ENCODE measurements around the gene TMEM221. TPM values are rescaled to one million over a fixed set of nuclear protein-coding genes. Genes with fewer than 3 reads are reported as not detected.

TMEM221 gene
- total and polyA plus RNA-seq, 9 of the 15 experiments (the other 6 are each of a cell fraction or from before 2014, with no cell fraction given): 0.06 to 0.35 TPM; not detected in 7

DNA sequence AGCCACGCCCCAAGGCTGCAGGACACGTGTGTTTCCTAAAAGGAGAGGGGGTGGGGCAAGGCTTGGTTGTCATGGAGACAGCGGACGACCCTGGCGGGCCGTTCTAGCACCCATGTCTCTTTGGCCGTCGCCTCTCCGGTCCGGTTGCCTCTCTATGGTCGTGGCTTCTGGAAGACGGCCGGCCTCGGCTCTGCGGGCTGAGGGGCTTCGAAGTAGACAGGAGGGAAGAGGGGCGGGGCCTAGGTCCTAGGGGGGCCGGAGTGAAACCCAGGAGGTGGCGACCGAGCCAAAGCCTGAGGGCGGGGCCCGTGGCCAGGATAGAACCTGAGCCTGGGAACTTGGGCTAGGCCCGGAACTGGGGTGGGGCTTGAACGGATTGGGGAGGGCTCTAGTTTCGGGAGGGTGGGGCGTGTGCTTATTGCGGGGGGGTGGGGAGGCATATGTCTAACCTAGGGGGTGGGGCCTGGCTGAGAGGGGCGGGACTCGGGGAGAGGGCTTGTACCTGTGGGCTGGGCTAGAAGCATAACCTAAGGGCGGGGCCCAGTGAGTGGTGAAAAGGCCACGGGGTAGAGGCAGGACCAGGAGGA is 21.1 kb upstream of the TMEM221 start (continued):
- TF ChIP-seq RERE (CRISPR knock-in tag; IDR thresholded peaks at IDR 0.05; ENCODE audit: borderline replicate concordance) (no peak), CREB3L1 (IDR thresholded peaks at IDR 0.05; ENCODE audit: borderline replicate concordance, low read depth) (peak; percentile 74; the same call in 1 of the 2 replicates), RBBP5 (IDR thresholded peaks at IDR 0.05; ENCODE audit: borderline replicate concordance, insufficient read depth, low read length, poor library complexity, severe bottlenecking) (peak; percentile 57), FOXM1 (IDR thresholded peaks at IDR 0.05; ENCODE audit: low read depth) (no peak), FOXM1 (CRISPR knock-in tag; IDR thresholded peaks at IDR 0.05; ENCODE audit: low read depth) (0 out of 2 replicates have a peak, but pooled peaks have one; percentile 60), ZNF644 (tag; IDR thresholded peaks at IDR 0.05; ENCODE audit: low read depth) (no peak), LEF1 (IDR thresholded peaks at IDR 0.05) (0 out of 2 replicates have a peak, but pooled peaks have one; percentile 11), RB1 (IDR thresholded peaks at IDR 0.05; ENCODE audit: low read depth) (peak; percentile 57; the same call in 1 of the 2 replicates), NR2C1 (IDR thresholded peaks at IDR 0.05) (no peak), NR2C1 (tag; IDR thresholded peaks at IDR 0.05) (peak; percentile 43; the same call in 1 of the 2 replicates), ZFX (CRISPR knock-in tag; IDR thresholded peaks at IDR 0.05) (peak; percentile 85), ZNF586 (CRISPR knock-in tag; conservative IDR thresholded peaks at IDR 0.05) (no peak), CTBP1 (IDR thresholded peaks at IDR 0.05; ENCODE audit: borderline replicate concordance) (peak; percentile 49; the same call in 1 of the 2 replicates), MAZ (CRISPR knock-in tag; conservative IDR thresholded peaks at IDR 0.05 in 1 of 2, IDR thresholded peaks at IDR 0.05 in 1 of 2) (peak; percentile 55 to 65; a peak in 3 of 4 replicates), SMARCB1 (IDR thresholded peaks at IDR 0.05; ENCODE audit: insufficient read length, low read depth) (no peak), SAFB (IDR thresholded peaks at IDR 0.05; ENCODE audit: borderline replicate concordance, low read depth, low read length) (peak; percentile 18; the same call in 1 of the 2 replicates), XRCC3 (IDR thresholded peaks at IDR 0.05) (no peak), MAX (CRISPR knock-in tag; IDR thresholded peaks at IDR 0.05) (peak; percentile 90), VEZF1 (CRISPR knock-in tag; IDR thresholded peaks at IDR 0.05) (peak; percentile 94)

All from K562 (cell line).